Sigmoid colon (tissue), 7 donors: ENCODE measurements around the gene RABGAP1L. TPM values are rescaled to one million over a fixed set of nuclear protein-coding genes. Genes with fewer than 3 reads are reported as not detected.
A peak's percentile ranks its signal among the peaks of the same experiment; 100 is the strongest.

Experiments
- DNase-seq: peaks from one replicate; pipeline ENCODE4 v3.0.0-alpha.2; 2019
- H3K27ac ChIP-seq, 4 donors: fragments of 200-600 bp; sonication (generic); one replicate each; pipeline ENCODE4 v1.5.1; 2016 to 2019; ENCODE audit warnings: mild to moderate bottlenecking in 1 of 4
- H3K27me3 ChIP-seq, 3 donors: fragments of 200-600 bp; sonication (generic); one replicate each; pipeline ENCODE4 v1.5.1; 2019; ENCODE audit warnings: mild to moderate bottlenecking in 1 of 3
- H3K36me3 ChIP-seq, 4 donors: fragments of 200-600 bp; sonication (generic); one replicate each; pipeline ENCODE4 v1.5.1; 2016 to 2019
- H3K4me1 ChIP-seq, 4 donors: fragments of 200-600 bp; sonication (generic); one replicate each; pipeline ENCODE4 v1.5.1; 2017 to 2019
- H3K4me3 ChIP-seq, 4 donors: fragments of 200-600 bp; sonication (generic); one replicate each; pipeline ENCODE4 v1.5.1; 2017 to 2019; ENCODE audit warnings: mild to moderate bottlenecking in 2 of 4, moderate library complexity in 1 of 4
- H3K9me3 ChIP-seq, 4 donors: fragments of 200-600 bp in 3 of 4; sonication (generic) in 3 of 4; one replicate each; pipeline versions ENCODE4 v1.5.1 to v1.6.1; 2013 to 2019
- EP300 ChIP-seq, 4 donors: sonication (generic); formaldehyde crosslinking; IDR thresholded peaks; one replicate each; pipeline ENCODE4 v1.6.1; 2017; ENCODE audit warnings: antibody characterized with exemption in 4 of 4
- POLR2A ChIP-seq, 2 donors: fragments of 450-650 bp; IDR thresholded peaks; one replicate each; pipeline ENCODE4 v1.6.1; 2016; ENCODE audit warnings: antibody characterized with exemption in 2 of 2, mild to moderate bottlenecking in 2 of 2, moderate library complexity in 2 of 2
- POLR2AphosphoS5 ChIP-seq, 4 donors: sonication (generic); formaldehyde crosslinking; IDR thresholded peaks; one replicate each; pipeline ENCODE4 v1.6.1; 2017; ENCODE audit warnings: antibody characterized with exemption in 4 of 4
- WGBS, 2 donors: extraction: QIAGEN DNeasy Blood & Tissue Kit; methylation state at CpG; one replicate each; pipeline ENCODE4 v1.1.7; 2013; 5-methylcytosine and 5-hydroxymethylcytosine counted together
- intact Hi-C: fragments of 100-400 bp; cut with DNase I; formaldehyde crosslinking; loops from one replicate; pipeline ENCODE4 v1.15.1; 2023
- polyA plus RNA-seq, 3 donors: library from polyadenylated mRNA; stranded (reverse); fragments of 200-250 nt; gene quantifications; one replicate each; pipeline ENCODE4 v1.2.3, GENCODE V29; 2013
- total RNA-seq, 4 donors: library from RNA; depleted of rRNA; stranded (reverse); fragments of >200 nt; gene quantifications; one replicate each; pipeline ENCODE4 v1.1.0, GENCODE V29; 2016
- TF ChIP-seq, protein P1 (sequence below), 4 experiments: fragments of 450-650 bp in 3 of 4; fragments of 200-600 bp in 1 of 4; IDR thresholded peaks; one replicate each; pipeline ENCODE4 v1.5.1; 2016 to 2019; ENCODE audit warnings: antibody characterized with exemption in 4 of 4, mild to moderate bottlenecking in 3 of 4, moderate library complexity in 2 of 4
- donor health status: healthy with polysubstance abuse.
- donor health status: Bipolar disorder and iron deficiency.
- donor health status: healthy.

Gene RABGAP1L
- total and polyA plus RNA-seq, 7 donors = 25.2 to 42.9 (median 35.4) TPM

- Histone ChIP-seq H3K9me3 (no peaks in the 10 kb centered on the region), H3K27ac (peak overlapping the region in 1 of 4 donors; percentile 53), H3K36me3 (peaks cover 0 to 13% (median 0%) of the 10 kb centered on the region in 4 donors), H3K4me3 (no peak overlapping the region), H3K4me1 (no peaks in the 10 kb centered on the region), H3K27me3 (no peaks in the 10 kb centered on the region)
- TF ChIP-seq, protein P1, sequence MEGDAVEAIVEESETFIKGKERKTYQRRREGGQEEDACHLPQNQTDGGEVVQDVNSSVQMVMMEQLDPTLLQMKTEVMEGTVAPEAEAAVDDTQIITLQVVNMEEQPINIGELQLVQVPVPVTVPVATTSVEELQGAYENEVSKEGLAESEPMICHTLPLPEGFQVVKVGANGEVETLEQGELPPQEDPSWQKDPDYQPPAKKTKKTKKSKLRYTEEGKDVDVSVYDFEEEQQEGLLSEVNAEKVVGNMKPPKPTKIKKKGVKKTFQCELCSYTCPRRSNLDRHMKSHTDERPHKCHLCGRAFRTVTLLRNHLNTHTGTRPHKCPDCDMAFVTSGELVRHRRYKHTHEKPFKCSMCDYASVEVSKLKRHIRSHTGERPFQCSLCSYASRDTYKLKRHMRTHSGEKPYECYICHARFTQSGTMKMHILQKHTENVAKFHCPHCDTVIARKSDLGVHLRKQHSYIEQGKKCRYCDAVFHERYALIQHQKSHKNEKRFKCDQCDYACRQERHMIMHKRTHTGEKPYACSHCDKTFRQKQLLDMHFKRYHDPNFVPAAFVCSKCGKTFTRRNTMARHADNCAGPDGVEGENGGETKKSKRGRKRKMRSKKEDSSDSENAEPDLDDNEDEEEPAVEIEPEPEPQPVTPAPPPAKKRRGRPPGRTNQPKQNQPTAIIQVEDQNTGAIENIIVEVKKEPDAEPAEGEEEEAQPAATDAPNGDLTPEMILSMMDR (IDR thresholded peaks at IDR 0.05) = no peak
- TF ChIP-seq EP300 (IDR thresholded peaks at IDR 0.05) (no peak), POLR2AphosphoS5 (IDR thresholded peaks at IDR 0.05) (no peak), POLR2A (IDR thresholded peaks at IDR 0.05) (no peak)
- DNase-seq = no peak
- intact Hi-C loops = loop anchor here (5.0 kb wide), 2 partner anchors 60 to 235 kb away; partner anchors contain the start of gene RABGAP1L
- 46 to 56% methylated on average over 3 of the region's 3 CpGs for WGBS, 2 donors
Observed at GRCh38 chr1:174217248-174217647, 57.9 kb downstream of the RABGAP1L start.

- H3K4me1 ChIP-seq = no peaks in the 10 kb centered on the region
- no peak for DNase-seq
- H3K27me3 ChIP-seq = no peaks in the 10 kb centered on the region
- TF ChIP-seq EP300 (IDR thresholded peaks at IDR 0.05) = no peak
- TF ChIP-seq, protein P1 (IDR thresholded peaks at IDR 0.05) = peak; percentile 16 to 72 (median 60)
- H3K36me3 ChIP-seq = peaks cover 0 to 20% (median 0%) of the 10 kb centered on the region in 4 donors
- H3K27ac ChIP-seq = peak overlapping the region in 1 of 4 donors; percentile 53
- no peaks in the 10 kb centered on the region for H3K9me3 ChIP-seq
- H3K4me3 ChIP-seq = no peak overlapping the region
- 29 to 50% methylated on average over 4 of the region's 4 CpGs for WGBS, 2 donors
- intact Hi-C loops = loop anchor here (5.0 kb wide), 2 partner anchors 61 to 236 kb away; partner anchors contain the start of gene RABGAP1L
Observed at GRCh38 chr1:174217787-174218574, 58.7 kb downstream of the RABGAP1L start.

DNA sequence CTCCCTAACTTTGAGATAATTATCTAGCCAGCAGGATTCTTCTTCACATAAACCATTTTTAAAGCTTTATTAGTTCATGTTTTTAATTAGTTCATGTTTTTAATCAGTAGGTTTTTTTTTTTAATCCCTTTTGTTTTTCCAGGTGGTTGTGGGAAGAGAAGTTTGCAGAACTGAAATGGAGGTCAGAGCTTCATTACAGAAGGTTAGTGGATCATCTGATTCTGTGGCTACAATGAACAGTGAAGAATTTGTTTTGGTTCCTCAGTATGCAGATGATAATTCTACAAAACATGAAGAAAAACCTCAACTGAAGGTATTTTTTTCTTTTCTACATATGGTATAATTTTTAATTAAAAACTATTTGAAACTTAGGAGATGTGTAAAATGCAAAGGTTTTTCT, 59.7 kb downstream of the RABGAP1L start:
- Histone ChIP-seq H3K36me3 (peaks cover 0 to 20% (median 0%) of the 10 kb centered on the region in 4 donors), H3K27ac (no peak overlapping the region), H3K27me3 (no peaks in the 10 kb centered on the region), H3K4me1 (no peaks in the 10 kb centered on the region), H3K4me3 (no peak overlapping the region), H3K9me3 (no peaks in the 10 kb centered on the region)
- intact Hi-C loops = loop anchor here (5.0 kb wide), 2 partner anchors 62 to 237 kb away; partner anchors contain the start of gene RABGAP1L
- no peak for DNase-seq
- no peak for TF ChIP-seq EP300 (IDR thresholded peaks at IDR 0.05)
- no peak for TF ChIP-seq POLR2A (IDR thresholded peaks at IDR 0.05)
- TF ChIP-seq, protein P1 (IDR thresholded peaks at IDR 0.05) = no peak
- no peak for TF ChIP-seq POLR2AphosphoS5 (IDR thresholded peaks at IDR 0.05)

DNA sequence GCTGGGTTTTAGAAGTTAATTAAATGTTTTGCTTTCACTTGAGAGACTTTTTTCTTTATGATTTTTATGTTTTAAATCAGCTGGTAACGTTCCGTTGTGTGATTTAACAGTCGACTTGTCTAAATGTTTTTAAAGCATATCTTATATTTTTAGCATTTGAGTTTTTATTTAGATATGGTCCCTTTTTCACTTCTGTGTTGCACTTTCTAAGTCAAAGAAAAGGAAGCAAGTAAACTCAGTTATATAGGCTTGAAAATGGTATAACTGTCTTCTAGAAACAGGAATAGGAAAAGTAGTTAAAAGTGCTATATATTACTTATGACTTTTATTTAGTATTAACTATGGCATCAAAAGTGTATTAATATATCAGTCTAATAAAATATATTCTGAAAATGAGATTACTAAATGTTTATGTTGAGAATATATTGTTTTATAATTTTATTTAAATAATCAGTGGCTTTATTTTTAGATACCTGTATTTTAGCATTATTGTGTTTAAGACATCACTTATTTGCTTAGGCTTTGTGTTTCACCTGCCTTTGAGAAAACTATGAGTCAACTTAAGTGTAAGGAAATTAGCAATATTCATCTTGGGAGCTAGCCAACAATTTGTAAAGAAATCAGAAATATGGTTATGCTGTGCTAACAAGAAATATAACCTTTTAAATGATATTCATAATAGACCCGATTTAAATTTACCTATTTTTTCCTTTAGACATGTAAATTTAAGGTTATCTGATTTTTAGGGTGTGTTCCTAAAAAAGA, 60.5 kb downstream of the RABGAP1L start:
- DNase-seq = no peak
- Histone ChIP-seq H3K9me3 (no peaks in the 10 kb centered on the region), H3K4me1 (no peaks in the 10 kb centered on the region), H3K36me3 (peaks cover 0 to 20% (median 0%) of the 10 kb centered on the region in 4 donors), H3K27ac (no peak overlapping the region), H3K4me3 (no peak overlapping the region), H3K27me3 (no peaks in the 10 kb centered on the region)
- intact Hi-C loops = loop anchor here (5.0 kb wide), 2 partner anchors 62 to 237 kb away; partner anchors contain the start of gene RABGAP1L
- 74 to 82% methylated on average over 4 of the region's 4 CpGs for WGBS, 2 donors
- TF ChIP-seq POLR2A (IDR thresholded peaks at IDR 0.05) = no peak
- no peak for TF ChIP-seq EP300 (IDR thresholded peaks at IDR 0.05)
- TF ChIP-seq, protein P1 (IDR thresholded peaks at IDR 0.05) = no peak
- no peak for TF ChIP-seq POLR2AphosphoS5 (IDR thresholded peaks at IDR 0.05)
